HFFc6 (cell line): ENCODE data around the gene ZNF678. TPM values are rescaled to one million over a fixed set of nuclear protein-coding genes. Genes with fewer than 3 reads are reported as not detected.
"Not testable (repeated sequence)": the region's sequence is repeated elsewhere in the genome, so short reads cannot be mapped to it uniquely, and the experiment has no call there.

Experiments
- DNase-seq: peaks from one replicate; pipeline ENCODE4 v3.0.0-alpha.2; 2018
- H3K27ac Mint-ChIP-seq: 2 replicates; pipeline ENCODE4 v1.8.0; 2020; ENCODE audit warnings: mild to moderate bottlenecking, mixed read lengths
- H3K27me3 Mint-ChIP-seq: 2 replicates; pipeline ENCODE4 v1.8.0; 2021; ENCODE audit warnings: mild to moderate bottlenecking, moderate library complexity, mixed read lengths; ENCODE audit not compliant: insufficient read depth
- H3K36me3 Mint-ChIP-seq: 2 replicates; pipeline ENCODE4 v1.8.0; 2021; ENCODE audit warnings: low read depth, mixed read lengths
- H3K4me1 Mint-ChIP-seq: 2 replicates; pipeline ENCODE4 v1.8.0; 2020; ENCODE audit warnings: low read depth, mixed read lengths
- H3K4me3 Mint-ChIP-seq: 2 replicates; pipeline ENCODE4 v1.8.0; 2020; ENCODE audit warnings: mild to moderate bottlenecking, moderate library complexity, mixed read lengths
- H3K9me3 Mint-ChIP-seq: 2 replicates; pipeline ENCODE4 v1.8.0; 2020; ENCODE audit warnings: mild to moderate bottlenecking, mixed read lengths
- CTCF ChIP-seq: fragments of 200-600 bp; sonication (generic); IDR thresholded peaks from 2 replicates; pipeline ENCODE4 v1.5.0; 2021; ENCODE audit warnings: antibody characterized with exemption, mild to moderate bottlenecking
- total RNA-seq, 6 experiments: library from RNA; stranded (reverse); fragmentation: NEBNext Ultra II Directional; extraction: Animal tissue kit (Norgen Biotek cat#: 25700); gene quantifications; 2 replicates in 1 of 6; 3 replicates in 5 of 6; pipeline ENCODE4 v1.2.3, GENCODE V29; 2021

Gene ZNF678
- total RNA-seq, 6 experiments from 2014 or later: 2.1 to 3.4 (median 2.7) TPM

- DNase-seq: no peak
- H3K36me3 Mint-ChIP-seq: 0 out of 2 replicates have a peak, but pooled peaks cover 5% of the 10 kb centered on the region
- peaks cover 16% of the 10 kb centered on the region; the same call in 1 of the 2 replicates for H3K4me1 Mint-ChIP-seq
- H3K27me3 Mint-ChIP-seq: no peaks in the 10 kb centered on the region
- no peak for TF ChIP-seq CTCF
- H3K27ac Mint-ChIP-seq: no peak overlapping the region
- H3K4me3 Mint-ChIP-seq: no peak overlapping the region
- peaks cover 31% of the 10 kb centered on the region for H3K9me3 Mint-ChIP-seq
Measured at GRCh38 chr1:227709451-227709850, 146.1 kb downstream of the ZNF678 start.

- H3K4me1 Mint-ChIP-seq: peaks cover 16% of the 10 kb centered on the region; the same call in 1 of the 2 replicates
- H3K9me3 Mint-ChIP-seq: peaks cover 37% of the 10 kb centered on the region; the same call in 1 of the 2 replicates
- not testable (repeated sequence) for H3K4me3 Mint-ChIP-seq, H3K36me3 Mint-ChIP-seq, DNase-seq, H3K27me3 Mint-ChIP-seq, H3K27ac Mint-ChIP-seq
Measured at GRCh38 chr1:227710474-227710873, 147.1 kb downstream of the ZNF678 start.

GRCh38 chr1:227712648-227713047, 149.3 kb downstream of the ZNF678 start:
- no peak for DNase-seq
- Mint-ChIP-seq H3K4me1 (peaks cover 14% of the 10 kb centered on the region; the same call in 1 of the 2 replicates), H3K36me3 (0 out of 2 replicates have a peak, but pooled peaks cover 5% of the 10 kb centered on the region), H3K27ac (no peak overlapping the region), H3K9me3 (peaks cover 56% of the 10 kb centered on the region), H3K27me3 (peaks cover 2% of the 10 kb centered on the region; the same call in 1 of the 2 replicates), H3K4me3 (no peak overlapping the region)
- TF ChIP-seq CTCF: no peak

- no peak for DNase-seq
- peaks cover 87% of the 10 kb centered on the region for H3K9me3 Mint-ChIP-seq
- no peak overlapping the region for H3K27ac Mint-ChIP-seq
- TF ChIP-seq CTCF: no peak
- peaks cover 5% of the 10 kb centered on the region for H3K27me3 Mint-ChIP-seq
- H3K36me3 Mint-ChIP-seq: peaks cover 38% of the 10 kb centered on the region
- H3K4me3 Mint-ChIP-seq: no peak overlapping the region
- peaks cover 5% of the 10 kb centered on the region for H3K4me1 Mint-ChIP-seq
Measured at GRCh38 chr1:227718932-227719331, 155.6 kb downstream of the ZNF678 start.

- DNase-seq: no peak
- Mint-ChIP-seq H3K4me3 (no peak overlapping the region), H3K27ac (no peak overlapping the region), H3K9me3 (peaks cover 48% of the 10 kb centered on the region), H3K36me3 (peaks cover 44% of the 10 kb centered on the region), H3K27me3 (peaks cover 8% of the 10 kb centered on the region), H3K4me1 (peaks cover 17% of the 10 kb centered on the region)
- no peak for TF ChIP-seq CTCF
Measured at GRCh38 chr1:227723474-227723873, 160.1 kb downstream of the ZNF678 start.

GRCh38 chr1:227725046-227725445, 161.7 kb downstream of the ZNF678 start:
- no peak for TF ChIP-seq CTCF
- Mint-ChIP-seq H3K9me3 (peaks cover 32% of the 10 kb centered on the region), H3K27ac (no peak overlapping the region), H3K4me3 (no peak overlapping the region), H3K4me1 (peaks cover 18% of the 10 kb centered on the region), H3K27me3 (peaks cover 10% of the 10 kb centered on the region), H3K36me3 (peaks cover 36% of the 10 kb centered on the region)
- no peak for DNase-seq
